Sigmoid colon (tissue), 7 donors: ENCODE measurements around the gene NOC4L. TPM values are rescaled to one million over a fixed set of nuclear protein-coding genes. Genes with fewer than 3 reads are reported as not detected.

Experiments
- DNase-seq: peaks from one replicate; pipeline ENCODE4 v3.0.0-alpha.2; 2019
- H3K27ac ChIP-seq, 4 donors: fragments of 200-600 bp; sonication (generic); one replicate each; pipeline ENCODE4 v1.5.1; 2016 to 2019; ENCODE audit warnings: mild to moderate bottlenecking in 1 of 4
- H3K27me3 ChIP-seq, 3 donors: fragments of 200-600 bp; sonication (generic); one replicate each; pipeline ENCODE4 v1.5.1; 2019; ENCODE audit warnings: mild to moderate bottlenecking in 1 of 3
- H3K36me3 ChIP-seq, 4 donors: fragments of 200-600 bp; sonication (generic); one replicate each; pipeline ENCODE4 v1.5.1; 2016 to 2019
- H3K4me1 ChIP-seq, 4 donors: fragments of 200-600 bp; sonication (generic); one replicate each; pipeline ENCODE4 v1.5.1; 2017 to 2019
- H3K4me3 ChIP-seq, 4 donors: fragments of 200-600 bp; sonication (generic); one replicate each; pipeline ENCODE4 v1.5.1; 2017 to 2019; ENCODE audit warnings: mild to moderate bottlenecking in 2 of 4, moderate library complexity in 1 of 4
- H3K9me3 ChIP-seq, 4 donors: fragments of 200-600 bp in 3 of 4; sonication (generic) in 3 of 4; one replicate each; pipeline versions ENCODE4 v1.5.1 to v1.6.1; 2013 to 2019
- CTCF ChIP-seq, 4 experiments: fragments of 450-650 bp in 3 of 4; fragments of 200-600 bp in 1 of 4; IDR thresholded peaks; one replicate each; pipeline ENCODE4 v1.5.1; 2016 to 2019; ENCODE audit warnings: antibody characterized with exemption in 4 of 4, mild to moderate bottlenecking in 3 of 4, moderate library complexity in 2 of 4
- EP300 ChIP-seq, 4 donors: sonication (generic); formaldehyde crosslinking; IDR thresholded peaks; one replicate each; pipeline ENCODE4 v1.6.1; 2017; ENCODE audit warnings: antibody characterized with exemption in 4 of 4
- POLR2A ChIP-seq, 2 donors: fragments of 450-650 bp; IDR thresholded peaks; one replicate each; pipeline ENCODE4 v1.6.1; 2016; ENCODE audit warnings: antibody characterized with exemption in 2 of 2, mild to moderate bottlenecking in 2 of 2, moderate library complexity in 2 of 2
- POLR2AphosphoS5 ChIP-seq, 4 donors: sonication (generic); formaldehyde crosslinking; IDR thresholded peaks; one replicate each; pipeline ENCODE4 v1.6.1; 2017; ENCODE audit warnings: antibody characterized with exemption in 4 of 4
- WGBS, 2 donors: extraction: QIAGEN DNeasy Blood & Tissue Kit; methylation state at CpG; one replicate each; pipeline ENCODE4 v1.1.7; 2013; 5-methylcytosine and 5-hydroxymethylcytosine counted together
- intact Hi-C: fragments of 100-400 bp; cut with DNase I; formaldehyde crosslinking; loops from one replicate; pipeline ENCODE4 v1.15.1; 2023
- polyA plus RNA-seq, 3 donors: library from polyadenylated mRNA; stranded (reverse); fragments of 200-250 nt; gene quantifications; one replicate each; pipeline ENCODE4 v1.2.3, GENCODE V29; 2013
- total RNA-seq, 4 donors: library from RNA; depleted of rRNA; stranded (reverse); fragments of >200 nt; gene quantifications; one replicate each; pipeline ENCODE4 v1.1.0, GENCODE V29; 2016
- donor health status: healthy with polysubstance abuse.
- donor health status: Bipolar disorder and iron deficiency.
- donor health status: healthy.

NOC4L gene
- total and polyA plus RNA-seq, 7 donors, result 5.4 to 34.9 (median 9.4) TPM

GRCh38 chr12:132127041-132127440 is 17.2 kb upstream of the NOC4L start:
- DNase-seq, result peak; percentile 32
- H3K27ac ChIP-seq, result no peak overlapping the region
- no peaks in the 10 kb centered on the region for H3K27me3 ChIP-seq
- no peaks in the 10 kb centered on the region for H3K4me1 ChIP-seq
- H3K36me3 ChIP-seq, result peaks cover 16 to 69% (median 26%) of the 10 kb centered on the region in 4 donors
- intact Hi-C loops, result no loop called here
- H3K4me3 ChIP-seq, result no peak overlapping the region
- 97% methylated on average over 8 of the region's 8 CpGs for WGBS, 2 donors
- no peak for TF ChIP-seq EP300 (IDR thresholded peaks at IDR 0.05)
- TF ChIP-seq POLR2A (IDR thresholded peaks at IDR 0.05), result no peak
- no peak for TF ChIP-seq POLR2AphosphoS5 (IDR thresholded peaks at IDR 0.05)
- TF ChIP-seq CTCF (IDR thresholded peaks at IDR 0.05), result no peak
- no peaks in the 10 kb centered on the region for H3K9me3 ChIP-seq

GRCh38 chr12:132129007-132129406 is 15.2 kb upstream of the NOC4L start:
- H3K36me3 ChIP-seq, result peaks cover 11 to 49% (median 23%) of the 10 kb centered on the region in 4 donors
- H3K4me1 ChIP-seq, result no peaks in the 10 kb centered on the region
- TF ChIP-seq POLR2A (IDR thresholded peaks at IDR 0.05), result no peak
- no peak for TF ChIP-seq CTCF (IDR thresholded peaks at IDR 0.05)
- no peak for TF ChIP-seq POLR2AphosphoS5 (IDR thresholded peaks at IDR 0.05)
- TF ChIP-seq EP300 (IDR thresholded peaks at IDR 0.05), result no peak
- intact Hi-C loops, result no loop called here
- peak; percentile 14 for DNase-seq
- no peaks in the 10 kb centered on the region for H3K9me3 ChIP-seq
- H3K27me3 ChIP-seq, result no peaks in the 10 kb centered on the region
- no peak overlapping the region for H3K27ac ChIP-seq
- H3K4me3 ChIP-seq, result no peak overlapping the region
- WGBS, 2 donors, result 96 to 99% methylated on average over 3 of the region's 3 CpGs

GRCh38 chr12:132130690-132131089 is 13.6 kb upstream of the NOC4L start:
- H3K27me3 ChIP-seq, result no peaks in the 10 kb centered on the region
- 92 to 93% methylated on average over 14 of the region's 14 CpGs for WGBS, 2 donors
- peak; percentile 41 for DNase-seq
- no peak overlapping the region for H3K27ac ChIP-seq
- no peaks in the 10 kb centered on the region for H3K4me1 ChIP-seq
- intact Hi-C loops, result no loop called here
- TF ChIP-seq EP300 (IDR thresholded peaks at IDR 0.05) (no peak), POLR2A (IDR thresholded peaks at IDR 0.05) (no peak), CTCF (IDR thresholded peaks at IDR 0.05) (no peak), POLR2AphosphoS5 (IDR thresholded peaks at IDR 0.05) (no peak)
- no peak overlapping the region for H3K4me3 ChIP-seq
- peaks cover 11 to 34% (median 19%) of the 10 kb centered on the region in 4 donors for H3K36me3 ChIP-seq
- no peaks in the 10 kb centered on the region for H3K9me3 ChIP-seq

- Histone ChIP-seq H3K4me3 (no peak overlapping the region), H3K9me3 (no peaks in the 10 kb centered on the region), H3K36me3 (peaks cover 11 to 28% (median 15%) of the 10 kb centered on the region in 4 donors), H3K4me1 (no peaks in the 10 kb centered on the region), H3K27ac (no peak overlapping the region), H3K27me3 (no peaks in the 10 kb centered on the region)
- DNase-seq, result peak; percentile 41
- intact Hi-C loops, result no loop called here
- WGBS, 2 donors, result 97% methylated on average over 14 of the region's 14 CpGs
- TF ChIP-seq POLR2A (IDR thresholded peaks at IDR 0.05), result no peak
These were observed 13.0 kb upstream of the NOC4L start for GRCh38 chr12:132131229-132131628.

GRCh38 chr12:132131952-132132351 is 12.3 kb upstream of the NOC4L start:
- no peaks in the 10 kb centered on the region for H3K9me3 ChIP-seq

More at GRCh38 chr12:132131952-132132351, 12.3 kb upstream of the NOC4L start:
- H3K27me3 ChIP-seq, result no peaks in the 10 kb centered on the region
- no peak overlapping the region for H3K27ac ChIP-seq
- no peak for TF ChIP-seq EP300 (IDR thresholded peaks at IDR 0.05)
- no peak for TF ChIP-seq POLR2A (IDR thresholded peaks at IDR 0.05)
- TF ChIP-seq CTCF (IDR thresholded peaks at IDR 0.05), result no peak
- TF ChIP-seq POLR2AphosphoS5 (IDR thresholded peaks at IDR 0.05), result no peak
- WGBS, 2 donors, result 92 to 94% methylated on average over 14 of the region's 14 CpGs
- intact Hi-C loops, result no loop called here
- no peak overlapping the region for H3K4me3 ChIP-seq
- no peaks in the 10 kb centered on the region for H3K4me1 ChIP-seq
- H3K36me3 ChIP-seq, result peaks cover 4 to 21% (median 9%) of the 10 kb centered on the region in 4 donors
- DNase-seq, result peak; percentile 36
